Measurements from ENCODE around the gene SPEM2. TPM values are rescaled to one million over a fixed set of nuclear protein-coding genes. Genes with fewer than 3 reads are reported as not detected.
A peak's percentile ranks its signal among the peaks of the same experiment; 100 is the strongest.

The SPEM2 gene
- total RNA-seq, 1 donor from 2014 or later: 0.14 TPM

DNA sequence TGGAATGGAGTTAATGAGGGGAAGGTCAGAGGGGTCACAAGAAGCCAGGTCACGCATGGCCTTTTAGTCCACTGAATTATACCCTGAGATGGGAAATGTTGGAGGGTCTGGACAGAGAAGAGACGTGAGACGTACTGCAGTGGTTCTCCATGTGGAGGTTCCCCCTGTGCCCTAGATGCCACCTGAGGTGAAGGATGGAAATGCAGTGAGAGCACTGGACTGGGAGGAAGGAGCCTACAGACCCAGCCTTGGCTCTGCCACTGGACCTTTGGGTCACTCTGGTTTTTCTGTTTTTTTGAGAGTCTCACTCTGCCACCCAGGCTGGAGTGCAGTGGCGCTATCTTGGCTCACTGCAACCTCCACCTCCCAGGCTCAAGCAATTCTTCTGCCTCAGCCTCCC is 29.3 kb upstream of the SPEM2 start:
- TF ChIP-seq EZH2 (IDR thresholded peaks at IDR 0.05; ENCODE audit: insufficient read depth, low read length) (no peak), CTCF (IDR thresholded peaks at IDR 0.05; ENCODE audit: insufficient read depth, low read depth, low read length) (no peak)
- no peak overlapping the region for H3K4me3 Mint-ChIP-seq (ENCODE audit: unreplicated experiment)
- Histone ChIP-seq H3K4me2 (ENCODE audit: low read length) (no peak overlapping the region), H3K79me2 (ENCODE audit: insufficient read depth, low read length) (peaks cover 18% of the 10 kb centered on the region), H3K27me3 (ENCODE audit: insufficient read depth, low read length) (no peaks in the 10 kb centered on the region), H3K27ac (ENCODE audit: low read depth, low read length) (no peak overlapping the region), H3K9ac (ENCODE audit: low read length) (no peak overlapping the region), H3K9me3 (ENCODE audit: insufficient read depth, low read depth, low read length) (no peaks in the 10 kb centered on the region), H3K36me3 (ENCODE audit: insufficient read depth, low read length) (peaks cover 12% of the 10 kb centered on the region), H4K20me1 (ENCODE audit: insufficient read depth, low read length) (peaks cover 10% of the 10 kb centered on the region), H2AFZ (ENCODE audit: low read depth, low read length) (no peak overlapping the region), H3K4me1 (ENCODE audit: insufficient read depth, low read length) (peaks cover 13% of the 10 kb centered on the region), H3K4me3 (ENCODE audit: insufficient read depth, low read depth, low read length) (no peak overlapping the region)
- no peak for DNase-seq (ENCODE audit: low read depth)
- H3K27me3 Mint-ChIP-seq (ENCODE audit: low read depth, unreplicated experiment): no peaks in the 10 kb centered on the region
- peaks cover 7% of the 10 kb centered on the region for H3K4me1 Mint-ChIP-seq (ENCODE audit: low read depth, unreplicated experiment)
- peaks cover 12% of the 10 kb centered on the region for H3K36me3 Mint-ChIP-seq (ENCODE audit: low read depth, unreplicated experiment)
- no peaks in the 10 kb centered on the region for H3K9me3 Mint-ChIP-seq (ENCODE audit: unreplicated experiment)
- no peak overlapping the region for H3K27ac Mint-ChIP-seq (ENCODE audit: unreplicated experiment)
- FAIRE-seq: no peak

- Histone ChIP-seq H4K20me1 (ENCODE audit: insufficient read depth, low read length) (peaks cover 4% of the 10 kb centered on the region), H3K27me3 (ENCODE audit: insufficient read depth, low read length) (no peaks in the 10 kb centered on the region), H3K4me1 (ENCODE audit: insufficient read depth, low read length) (peaks cover 14% of the 10 kb centered on the region), H3K9me3 (ENCODE audit: insufficient read depth, low read depth, low read length) (no peaks in the 10 kb centered on the region), H2AFZ (ENCODE audit: low read depth, low read length) (no peak overlapping the region), H3K79me2 (ENCODE audit: insufficient read depth, low read length) (peaks cover 14% of the 10 kb centered on the region), H3K36me3 (ENCODE audit: insufficient read depth, low read length) (no peaks in the 10 kb centered on the region), H3K4me2 (ENCODE audit: low read length) (no peak overlapping the region), H3K27ac (ENCODE audit: low read depth, low read length) (no peak overlapping the region), H3K9ac (ENCODE audit: low read length) (no peak overlapping the region), H3K4me3 (ENCODE audit: insufficient read depth, low read depth, low read length) (no peak overlapping the region)
- FAIRE-seq (no peak), DNase-seq (ENCODE audit: low read depth) (no peak)
- no peaks in the 10 kb centered on the region for H3K27me3 Mint-ChIP-seq (ENCODE audit: low read depth, unreplicated experiment)
- H3K36me3 Mint-ChIP-seq (ENCODE audit: low read depth, unreplicated experiment): peaks cover 4% of the 10 kb centered on the region
- peaks cover 12% of the 10 kb centered on the region for H3K4me1 Mint-ChIP-seq (ENCODE audit: low read depth, unreplicated experiment)
- H3K9me3 Mint-ChIP-seq (ENCODE audit: unreplicated experiment): no peaks in the 10 kb centered on the region
- no peak for TF ChIP-seq CTCF (IDR thresholded peaks at IDR 0.05; ENCODE audit: insufficient read depth, low read depth, low read length)
- TF ChIP-seq EZH2 (IDR thresholded peaks at IDR 0.05; ENCODE audit: insufficient read depth, low read length): no peak
- H3K4me3 Mint-ChIP-seq (ENCODE audit: unreplicated experiment): peak overlapping the region; percentile 11
- H3K27ac Mint-ChIP-seq (ENCODE audit: unreplicated experiment): no peak overlapping the region
These were observed 26.8 kb upstream of the SPEM2 start for GRCh38 chr17:7398612-7399011.

DNA sequence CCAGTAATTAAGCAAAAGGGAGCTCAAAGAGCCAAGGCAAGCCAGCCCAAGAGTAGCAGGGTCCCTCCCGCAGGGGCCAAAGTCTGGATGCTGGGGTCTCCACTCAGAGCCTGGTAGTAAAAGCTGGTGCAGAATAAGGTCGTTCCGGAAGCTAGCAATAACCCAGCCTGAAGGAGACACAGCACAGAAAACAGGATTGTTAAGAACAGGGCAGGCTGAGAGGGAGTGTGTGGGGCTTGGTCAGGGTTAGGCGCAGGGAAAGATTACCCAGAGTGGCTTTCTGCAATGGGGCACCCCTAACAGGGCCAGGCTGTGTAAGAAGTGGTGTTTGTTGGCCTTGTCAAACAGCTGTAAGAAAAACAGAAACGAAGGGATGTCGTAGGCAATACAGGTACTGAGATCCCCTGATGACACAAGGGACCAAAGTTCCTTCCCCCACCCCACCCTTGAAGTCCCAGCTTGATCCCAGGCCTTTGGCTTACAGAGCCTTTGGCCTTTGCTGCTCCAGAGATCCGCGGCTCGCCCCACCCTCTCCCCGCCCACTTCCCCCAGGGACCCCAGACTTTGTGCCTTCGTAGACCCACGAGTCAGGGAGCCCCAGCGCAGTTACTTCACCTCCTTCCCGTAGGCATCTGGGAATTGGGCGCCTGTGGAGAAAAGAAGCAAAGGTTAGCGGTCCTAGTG is 22.2 kb upstream of the SPEM2 start:
- Histone ChIP-seq H3K4me2 (ENCODE audit: low read length) (peak overlapping the region; percentile 93), H3K36me3 (ENCODE audit: insufficient read depth, low read length) (no peaks in the 10 kb centered on the region), H3K9ac (ENCODE audit: low read length) (peak overlapping the region; percentile 72), H3K79me2 (ENCODE audit: insufficient read depth, low read length) (peaks cover 24% of the 10 kb centered on the region), H4K20me1 (ENCODE audit: insufficient read depth, low read length) (peaks cover 20% of the 10 kb centered on the region), H3K4me1 (ENCODE audit: insufficient read depth, low read length) (peaks cover 13% of the 10 kb centered on the region), H3K4me3 (ENCODE audit: insufficient read depth, low read depth, low read length) (peak overlapping the region; percentile 72), H3K9me3 (ENCODE audit: insufficient read depth, low read depth, low read length) (no peaks in the 10 kb centered on the region), H2AFZ (ENCODE audit: low read depth, low read length) (peak overlapping the region; percentile 31), H3K27ac (ENCODE audit: low read depth, low read length) (peak overlapping the region; percentile 53), H3K27me3 (ENCODE audit: insufficient read depth, low read length) (no peaks in the 10 kb centered on the region)
- peaks cover 4% of the 10 kb centered on the region for H3K36me3 Mint-ChIP-seq (ENCODE audit: low read depth, unreplicated experiment)
- peaks cover 18% of the 10 kb centered on the region for H3K4me1 Mint-ChIP-seq (ENCODE audit: low read depth, unreplicated experiment)
- no peaks in the 10 kb centered on the region for H3K27me3 Mint-ChIP-seq (ENCODE audit: low read depth, unreplicated experiment)
- FAIRE-seq (no peak), DNase-seq (ENCODE audit: low read depth) (no peak)
- H3K4me3 Mint-ChIP-seq (ENCODE audit: unreplicated experiment): peak overlapping the region; percentile 88
- TF ChIP-seq CTCF (IDR thresholded peaks at IDR 0.05; ENCODE audit: insufficient read depth, low read depth, low read length) (no peak), EZH2 (IDR thresholded peaks at IDR 0.05; ENCODE audit: insufficient read depth, low read length) (no peak)
- H3K27ac Mint-ChIP-seq (ENCODE audit: unreplicated experiment): peak overlapping the region; percentile 77
- no peaks in the 10 kb centered on the region for H3K9me3 Mint-ChIP-seq (ENCODE audit: unreplicated experiment)

Measured in astrocyte (in vitro differentiated cells and primary cell).